HAP-1 (cell line): ENCODE data around the gene PCDHB11.
"Not testable (repeated sequence)": the region's sequence is repeated elsewhere in the genome, so short reads cannot be mapped to it uniquely, and the experiment has no call there.

ENCODE experiments used
- DNase-seq, 2 experiments: peaks; one replicate each; pipeline ENCODE4 v3.0.0-alpha.2; 2016 to 2020; ENCODE audit warnings: low spot score in 2 of 2
- H3K27me3 ChIP-seq: fragments of 250-450 bp; sonication (Bioruptor Pico); 2 replicates; pipeline ENCODE4 v1.5.1; 2020; ENCODE audit warnings: low read depth, mild to moderate bottlenecking, moderate library complexity
- H3K36me3 ChIP-seq: fragments of 250-450 bp; sonication (Bioruptor Pico); replicated peaks from 2 replicates; pipeline ENCODE4 v1.5.1; 2020; ENCODE audit warnings: mild to moderate bottlenecking
- H3K4me1 ChIP-seq: fragments of 250-450 bp; sonication (Bioruptor Pico); 2 replicates; pipeline ENCODE4 v1.5.1; 2020; ENCODE audit warnings: mild to moderate bottlenecking
- H3K4me3 ChIP-seq: fragments of 250-450 bp; sonication (Bioruptor Pico); 2 replicates; pipeline ENCODE4 v1.5.1; 2020; ENCODE audit warnings: mild to moderate bottlenecking, moderate library complexity
- H3K9me3 ChIP-seq: fragments of 250-450 bp; sonication (Bioruptor Pico); 2 replicates; pipeline ENCODE4 v1.5.1; 2020; ENCODE audit warnings: mild to moderate bottlenecking, moderate library complexity
- in situ Hi-C: fragments of 300-500 bp; cut with MboI; formaldehyde crosslinking; loops from 3 replicates; pipeline ENCODE4 v1.14.3; 2020; ENCODE audit warnings: low sequenced_read_pairs, inconsistent platforms, mixed read lengths

PCDHB11 gene

DNA sequence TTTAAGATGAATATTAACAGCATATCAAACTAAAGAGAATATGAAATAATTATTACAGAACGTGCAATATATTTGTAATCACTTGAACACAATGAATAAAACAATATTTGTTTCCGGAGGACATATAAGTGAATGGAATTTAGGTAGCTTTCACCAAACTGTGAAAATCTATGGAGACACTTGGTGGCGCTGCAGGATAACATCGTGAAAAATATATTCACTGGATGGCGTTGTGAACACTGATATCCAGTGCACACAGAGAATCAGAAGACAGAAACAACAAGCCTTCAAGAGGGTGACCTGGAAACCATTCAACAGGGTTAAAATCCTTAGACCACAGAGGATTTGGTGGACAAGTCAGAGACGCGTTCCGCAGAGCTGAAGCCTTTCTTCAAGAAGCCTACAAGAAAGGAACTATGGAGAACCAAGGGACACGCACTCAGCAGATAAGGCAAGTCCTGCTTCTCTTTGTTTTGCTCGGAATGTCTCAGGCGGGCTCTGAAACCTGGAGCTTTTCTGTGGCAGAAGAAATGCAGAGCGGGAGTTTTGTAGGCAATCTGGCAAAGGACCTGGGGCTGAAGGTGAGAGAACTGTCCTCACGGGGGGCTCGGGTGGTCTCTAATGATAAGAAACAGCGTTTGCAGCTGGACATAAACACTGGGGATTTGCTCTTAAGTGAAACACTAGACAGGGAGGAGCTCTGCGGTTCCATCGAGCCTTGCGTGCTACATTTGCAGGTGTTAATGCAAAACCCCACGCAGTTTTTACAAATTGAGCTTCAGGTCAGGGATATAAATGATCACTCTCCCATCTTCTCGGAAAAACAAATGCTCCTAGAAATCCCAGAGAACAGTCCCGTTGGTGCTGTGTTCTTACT, at the start of gene PCDHB11:
Gene PCDHB11, plus strand, starts transcription at position 269 of the 877 bp plus-strand sequence. Its CDS starts 148 bp downstream, at position 417.
- peak; percentile 4 to 47 for DNase-seq
- no peak within 1 kb of the TSS for H3K4me3 ChIP-seq
- no peaks in the 10 kb centered on the region for H3K4me1 ChIP-seq
- H3K9me3 ChIP-seq = no peaks in the 10 kb centered on the region
- in situ Hi-C loops = loop anchor here (25.0 kb wide), 1 partner anchor 363 kb away; no protein-coding TSS in a partner anchor
- no peaks in the 10 kb centered on the region for H3K36me3 ChIP-seq
- no peaks in the 10 kb centered on the region for H3K27me3 ChIP-seq

DNA sequence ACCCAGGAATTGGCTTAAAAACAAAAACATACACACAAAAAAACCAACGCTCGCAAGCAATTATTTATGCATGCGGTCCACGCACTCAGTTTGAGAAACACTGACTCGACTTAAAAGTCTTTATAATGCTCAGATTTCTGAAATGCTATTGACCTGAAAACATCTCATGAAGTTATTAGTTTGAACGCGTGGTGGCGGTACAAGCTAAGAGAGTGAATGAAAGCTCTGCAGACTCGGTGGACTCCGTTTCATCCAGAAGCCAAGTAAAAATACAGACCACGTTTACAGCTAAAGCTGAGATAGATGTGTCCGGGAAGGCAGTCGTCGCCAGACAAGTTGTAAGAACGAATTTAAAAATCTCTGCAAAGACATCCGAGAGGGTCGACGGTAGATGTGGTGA, 49.6 kb upstream of the PCDHB11 start, which contains the start of gene PCDHB6:
Gene PCDHB6, plus strand, starts transcription at position 246 of the 400 bp plus-strand sequence. CDS start 201 bp downstream, outside the sequence.
- H3K9me3 ChIP-seq = no peaks in the 10 kb centered on the region
- no peak within 1 kb of the TSS for H3K4me3 ChIP-seq
- in situ Hi-C loops = no loop called here
- H3K36me3 ChIP-seq = no peaks in the 10 kb centered on the region
- DNase-seq = peak; percentile 20 to 57
- H3K4me1 ChIP-seq = no peaks in the 10 kb centered on the region
- H3K27me3 ChIP-seq = 0 out of 2 replicates have a peak, but pooled peaks cover 5% of the 10 kb centered on the region

DNA sequence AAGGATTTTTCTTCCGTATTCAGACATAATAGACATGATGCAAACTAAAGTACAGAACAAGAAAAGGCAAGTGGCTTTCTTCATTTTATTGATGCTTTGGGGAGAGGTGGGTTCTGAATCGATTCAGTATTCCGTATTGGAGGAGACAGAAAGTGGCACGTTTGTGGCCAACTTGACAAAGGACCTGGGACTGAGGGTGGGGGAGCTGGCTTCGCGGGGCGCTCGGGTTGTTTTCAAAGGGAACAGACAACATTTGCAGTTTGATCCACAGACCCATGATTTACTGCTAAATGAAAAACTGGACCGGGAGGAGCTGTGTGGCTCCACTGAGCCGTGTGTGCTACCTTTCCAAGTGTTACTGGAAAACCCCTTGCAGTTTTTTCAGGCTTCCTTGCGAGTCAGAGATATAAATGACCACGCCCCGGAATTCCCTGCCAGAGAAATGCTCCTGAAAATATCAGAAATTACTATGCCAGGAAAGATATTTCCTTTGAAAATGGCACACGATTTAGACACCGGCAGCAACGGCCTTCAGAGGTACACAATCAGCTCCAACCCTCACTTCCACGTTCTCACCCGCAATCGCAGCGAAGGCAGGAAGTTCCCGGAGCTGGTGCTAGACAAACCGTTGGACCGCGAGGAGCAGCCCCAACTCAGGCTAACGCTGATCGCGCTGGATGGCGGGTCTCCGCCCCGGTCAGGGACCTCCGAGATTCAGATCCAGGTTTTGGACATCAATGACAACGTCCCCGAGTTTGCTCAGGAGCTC, 49.0 kb upstream of the PCDHB11 start:
- Histone ChIP-seq H3K27me3 (0 out of 2 replicates have a peak, but pooled peaks cover 5% of the 10 kb centered on the region), H3K4me1 (no peaks in the 10 kb centered on the region), H3K9me3 (no peaks in the 10 kb centered on the region), H3K36me3 (no peaks in the 10 kb centered on the region), H3K4me3 (no peak overlapping the region)
- in situ Hi-C loops = no loop called here
- DNase-seq = no peak

DNA sequence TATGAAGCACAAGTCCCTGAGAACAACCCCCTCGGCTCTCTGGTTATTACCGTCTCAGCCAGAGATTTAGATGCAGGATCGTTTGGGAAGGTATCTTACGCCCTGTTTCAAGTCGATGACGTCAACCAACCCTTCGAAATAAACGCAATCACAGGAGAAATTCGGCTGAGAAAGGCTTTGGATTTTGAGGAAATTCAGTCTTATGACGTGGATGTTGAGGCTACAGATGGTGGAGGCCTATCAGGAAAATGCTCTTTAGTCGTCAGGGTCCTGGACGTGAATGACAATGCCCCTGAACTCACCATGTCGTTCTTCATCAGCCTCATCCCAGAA, 48.5 kb upstream of the PCDHB11 start:
- H3K27me3 ChIP-seq = 0 out of 2 replicates have a peak, but pooled peaks cover 5% of the 10 kb centered on the region
- in situ Hi-C loops = no loop called here
- no peaks in the 10 kb centered on the region for H3K9me3 ChIP-seq
- DNase-seq = no peak
- no peaks in the 10 kb centered on the region for H3K4me1 ChIP-seq
- H3K36me3 ChIP-seq = no peaks in the 10 kb centered on the region
- H3K4me3 ChIP-seq = no peak overlapping the region

DNA sequence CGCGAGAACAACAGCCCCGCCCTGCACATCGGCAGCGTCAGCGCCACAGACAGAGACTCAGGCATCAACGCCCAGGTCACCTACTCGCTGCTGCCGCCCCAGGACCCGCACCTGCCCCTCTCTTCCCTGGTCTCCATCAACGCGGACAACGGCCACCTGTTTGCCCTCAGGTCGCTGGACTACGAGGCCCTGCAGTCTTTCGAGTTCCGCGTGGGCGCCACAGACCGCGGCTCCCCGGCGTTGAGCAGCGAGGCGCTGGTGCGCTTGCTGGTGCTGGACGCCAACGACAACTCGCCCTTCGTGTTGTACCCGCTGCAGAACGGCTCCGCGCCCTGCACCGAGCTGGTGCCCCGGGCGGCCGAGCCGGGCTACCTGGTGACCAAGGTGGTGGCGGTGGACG, 47.8 kb upstream of the PCDHB11 start:
- H3K9me3 ChIP-seq, H3K4me3 ChIP-seq, H3K4me1 ChIP-seq, H3K27me3 ChIP-seq, in situ Hi-C loops, DNase-seq, H3K36me3 ChIP-seq: not testable (repeated sequence)

DNA sequence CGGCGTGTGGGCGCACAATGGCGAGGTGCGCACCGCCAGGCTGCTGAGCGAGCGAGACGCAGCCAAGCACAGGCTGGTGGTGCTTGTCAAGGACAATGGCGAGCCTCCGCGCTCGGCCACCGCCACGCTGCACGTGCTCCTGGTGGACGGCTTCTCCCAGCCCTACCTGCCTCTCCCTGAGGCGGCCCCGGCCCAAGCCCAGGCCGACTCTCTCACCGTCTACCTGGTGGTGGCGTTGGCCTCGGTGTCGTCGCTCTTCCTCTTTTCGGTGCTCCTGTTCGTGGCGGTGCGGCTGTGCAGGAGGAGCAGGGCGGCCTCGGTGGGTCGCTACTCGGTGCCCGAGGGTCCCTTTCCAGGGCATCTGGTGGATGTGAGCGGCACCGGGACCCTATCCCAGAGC, 47.3 kb upstream of the PCDHB11 start:
- DNase-seq, H3K27me3 ChIP-seq, H3K4me3 ChIP-seq, H3K36me3 ChIP-seq, in situ Hi-C loops, H3K9me3 ChIP-seq, H3K4me1 ChIP-seq: not testable (repeated sequence)

DNA sequence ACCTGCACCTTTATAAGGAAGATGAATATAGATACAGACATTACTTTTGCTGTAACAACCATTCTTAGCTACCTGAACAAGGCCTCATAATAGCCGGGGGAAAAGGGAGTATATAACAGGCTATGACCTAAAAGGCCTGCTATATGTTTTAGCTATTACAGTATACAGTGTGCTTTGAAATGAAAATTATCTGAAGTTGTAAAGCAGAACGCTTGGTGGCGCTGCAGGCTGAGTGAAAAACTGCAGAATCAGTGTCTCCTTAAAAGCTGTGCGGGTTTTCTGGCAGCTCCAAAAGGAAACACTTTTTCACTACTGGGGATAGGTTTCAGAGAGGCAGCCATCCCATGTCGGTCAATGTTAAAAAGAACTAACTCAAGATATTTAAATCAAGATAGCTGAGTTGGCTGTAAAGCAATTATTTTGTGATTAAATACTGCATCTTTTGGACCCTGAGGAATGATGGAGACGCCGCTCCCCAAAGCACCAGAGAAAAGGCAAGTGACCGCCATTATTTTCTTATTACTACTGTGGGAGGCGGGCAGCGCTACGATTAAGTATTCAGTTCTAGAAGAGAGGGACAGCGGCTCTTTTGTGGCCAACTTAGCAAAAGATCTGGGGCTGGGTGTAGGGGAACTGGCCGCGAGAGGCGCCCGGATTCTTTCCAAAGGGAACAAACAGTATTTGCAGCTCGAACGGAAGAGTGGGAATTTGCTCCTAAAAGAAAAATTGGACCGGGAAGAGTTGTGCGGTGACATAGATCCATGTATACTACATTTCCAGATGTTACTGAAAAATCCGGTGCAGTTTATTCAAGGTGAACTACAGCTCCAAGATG, 43.7 kb upstream of the PCDHB11 start:
- no peaks in the 10 kb centered on the region for H3K4me1 ChIP-seq
- H3K4me3 ChIP-seq = no peak overlapping the region
- peak in 1 of 2 experiments; percentile 18 for DNase-seq
- no peaks in the 10 kb centered on the region for H3K9me3 ChIP-seq
- in situ Hi-C loops = no loop called here
- no peaks in the 10 kb centered on the region for H3K27me3 ChIP-seq
- H3K36me3 ChIP-seq = no peaks in the 10 kb centered on the region

DNA sequence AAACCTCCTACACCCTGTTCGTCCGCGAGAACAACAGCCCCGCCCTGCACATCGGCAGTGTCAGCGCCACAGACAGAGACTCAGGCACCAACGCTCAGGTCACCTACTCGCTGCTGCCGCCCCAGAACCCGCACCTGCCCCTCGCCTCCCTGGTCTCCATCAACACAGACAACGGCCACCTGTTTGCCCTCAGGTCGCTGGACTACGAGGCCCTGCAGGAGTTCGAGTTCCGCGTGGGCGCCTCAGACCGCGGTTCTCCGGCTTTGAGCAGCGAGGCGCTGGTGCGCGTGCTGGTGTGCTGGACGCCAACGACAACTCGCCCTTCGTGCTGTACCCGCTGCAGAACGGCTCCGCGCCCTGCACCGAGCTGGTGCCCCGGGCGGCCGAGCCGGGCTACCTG, 42.1 kb upstream of the PCDHB11 start:
- H3K4me1 ChIP-seq, H3K27me3 ChIP-seq, in situ Hi-C loops, H3K9me3 ChIP-seq, H3K36me3 ChIP-seq, H3K4me3 ChIP-seq, DNase-seq: not testable (repeated sequence)

DNA sequence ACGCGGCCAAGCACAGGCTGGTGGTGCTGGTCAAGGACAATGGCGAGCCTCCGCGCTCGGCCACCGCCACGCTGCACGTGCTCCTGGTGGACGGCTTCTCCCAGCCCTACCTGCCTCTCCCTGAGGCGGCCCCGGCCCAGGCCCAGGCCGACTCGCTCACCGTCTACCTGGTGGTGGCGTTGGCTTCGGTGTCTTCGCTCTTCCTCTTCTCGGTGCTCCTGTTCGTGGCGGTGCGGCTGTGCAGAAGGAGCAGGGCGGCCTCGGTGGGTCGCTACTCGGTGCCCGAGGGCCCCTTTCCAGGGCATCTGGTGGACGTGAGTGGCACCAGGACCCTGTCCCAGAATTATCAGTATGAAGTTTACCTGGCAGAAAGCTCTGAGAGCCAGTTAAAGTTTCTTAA, 41.5 kb upstream of the PCDHB11 start:
- H3K36me3 ChIP-seq, H3K4me3 ChIP-seq, H3K9me3 ChIP-seq, DNase-seq, H3K4me1 ChIP-seq, in situ Hi-C loops, H3K27me3 ChIP-seq: not testable (repeated sequence)

DNA sequence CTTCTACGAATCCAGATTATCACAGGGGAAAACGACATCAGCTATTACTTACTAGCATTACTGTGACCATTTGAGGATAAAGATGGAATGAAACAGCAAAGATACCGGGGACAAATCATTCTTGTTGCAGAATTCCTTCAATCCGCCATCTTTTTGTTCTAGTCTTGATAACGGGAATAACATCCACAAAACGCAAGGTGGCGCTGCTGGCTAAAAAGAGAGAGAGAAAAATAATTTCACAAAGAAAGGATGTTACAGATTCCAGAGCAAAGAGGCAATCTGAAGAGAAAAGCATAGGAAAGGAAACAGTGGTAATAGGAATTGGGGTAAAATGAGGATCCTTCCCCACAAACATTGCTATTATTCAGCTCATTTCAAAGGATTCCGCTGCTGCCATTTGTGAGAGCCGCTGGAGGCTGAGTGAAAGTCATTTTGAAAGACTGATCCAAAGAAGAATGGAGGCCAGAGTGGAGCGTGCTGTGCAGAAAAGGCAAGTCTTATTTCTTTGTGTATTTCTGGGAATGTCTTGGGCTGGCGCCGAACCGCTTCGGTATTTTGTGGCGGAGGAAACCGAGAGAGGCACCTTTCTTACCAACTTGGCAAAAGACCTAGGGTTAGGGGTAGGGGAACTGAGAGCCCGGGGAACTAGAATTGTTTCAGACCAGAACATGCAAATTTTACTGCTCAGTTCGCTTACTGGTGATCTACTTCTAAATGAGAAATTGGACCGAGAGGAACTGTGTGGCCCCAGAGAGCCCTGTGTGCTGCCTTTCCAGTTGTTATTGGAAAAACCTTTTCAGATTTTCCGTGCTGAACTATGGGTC, 26.8 kb upstream of the PCDHB11 start, which contains the start of gene PCDHB7:
Gene PCDHB7, plus strand, starts transcription at position 264 of the 824 bp plus-strand sequence. Its CDS starts 192 bp downstream, at position 456.
- Histone ChIP-seq H3K4me1 (no peaks in the 10 kb centered on the region), H3K4me3 (no peak within 1 kb of the TSS), H3K27me3 (no peaks in the 10 kb centered on the region), H3K9me3 (no peaks in the 10 kb centered on the region), H3K36me3 (no peaks in the 10 kb centered on the region)
- in situ Hi-C loops = no loop called here
- peak; percentile 32 to 65 for DNase-seq

DNA sequence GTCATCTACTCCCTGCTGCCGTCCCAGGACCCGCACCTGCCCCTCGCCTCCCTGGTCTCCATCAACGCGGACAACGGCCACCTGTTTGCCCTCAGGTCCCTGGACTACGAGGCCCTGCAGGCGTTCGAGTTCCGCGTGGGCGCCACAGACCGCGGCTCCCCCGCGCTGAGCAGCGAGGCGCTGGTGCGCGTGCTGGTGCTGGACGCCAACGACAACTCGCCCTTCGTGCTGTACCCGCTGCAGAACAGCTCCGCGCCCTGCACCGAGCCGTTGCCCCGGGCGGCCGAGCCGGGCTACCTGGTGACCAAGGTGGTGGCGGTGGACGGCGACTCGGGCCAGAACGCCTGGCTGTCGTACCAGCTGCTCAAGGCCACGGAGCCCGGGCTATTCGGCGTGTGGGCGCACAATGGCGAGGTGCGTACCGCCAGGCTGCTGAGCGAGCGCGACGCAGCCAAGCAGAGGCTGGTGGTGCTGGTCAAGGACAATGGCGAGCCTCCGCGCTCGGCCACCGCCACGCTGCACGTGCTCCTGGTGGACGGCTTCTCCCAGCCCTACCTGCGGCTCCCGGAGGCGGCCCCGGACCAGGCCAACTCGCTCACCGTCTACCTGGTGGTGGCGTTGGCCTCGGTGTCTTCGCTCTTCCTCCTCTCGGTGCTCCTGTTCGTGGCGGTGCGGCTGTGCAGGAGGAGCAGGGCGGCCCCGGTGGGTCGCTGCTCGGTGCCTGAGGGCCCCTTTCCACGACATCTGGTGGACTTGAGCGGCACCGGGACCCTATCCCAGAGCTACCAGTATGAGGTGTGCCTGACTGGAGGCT, 24.9 kb upstream of the PCDHB11 start:
- H3K4me3 ChIP-seq, H3K27me3 ChIP-seq, DNase-seq, in situ Hi-C loops, H3K36me3 ChIP-seq, H3K9me3 ChIP-seq, H3K4me1 ChIP-seq: not testable (repeated sequence)

DNA sequence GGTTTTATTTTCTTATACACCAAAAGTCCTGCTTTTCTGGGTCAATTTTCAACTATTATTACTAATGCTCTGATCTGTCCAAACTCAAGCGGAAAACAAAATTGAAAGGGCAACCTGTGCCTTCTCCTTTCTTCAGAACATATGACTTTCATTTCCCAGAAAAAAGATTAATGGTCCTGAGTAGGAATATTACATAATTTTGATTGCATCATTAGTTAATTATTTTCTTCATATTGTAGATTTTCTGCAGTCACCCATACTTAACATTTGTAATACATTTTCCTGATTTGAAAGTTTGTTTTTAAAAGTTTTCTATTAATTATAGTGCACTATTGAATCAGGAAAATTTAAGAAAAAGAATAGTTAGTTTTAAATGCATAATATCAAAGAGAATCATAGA, 23.5 kb upstream of the PCDHB11 start:
- Histone ChIP-seq H3K27me3 (no peaks in the 10 kb centered on the region), H3K4me3 (no peak overlapping the region), H3K36me3 (no peaks in the 10 kb centered on the region), H3K9me3 (no peaks in the 10 kb centered on the region), H3K4me1 (no peaks in the 10 kb centered on the region)
- no peak for DNase-seq
- in situ Hi-C loops = no loop called here
